Measurements from ENCODE around the gene KLF6.

Gene KLF6

DNA sequence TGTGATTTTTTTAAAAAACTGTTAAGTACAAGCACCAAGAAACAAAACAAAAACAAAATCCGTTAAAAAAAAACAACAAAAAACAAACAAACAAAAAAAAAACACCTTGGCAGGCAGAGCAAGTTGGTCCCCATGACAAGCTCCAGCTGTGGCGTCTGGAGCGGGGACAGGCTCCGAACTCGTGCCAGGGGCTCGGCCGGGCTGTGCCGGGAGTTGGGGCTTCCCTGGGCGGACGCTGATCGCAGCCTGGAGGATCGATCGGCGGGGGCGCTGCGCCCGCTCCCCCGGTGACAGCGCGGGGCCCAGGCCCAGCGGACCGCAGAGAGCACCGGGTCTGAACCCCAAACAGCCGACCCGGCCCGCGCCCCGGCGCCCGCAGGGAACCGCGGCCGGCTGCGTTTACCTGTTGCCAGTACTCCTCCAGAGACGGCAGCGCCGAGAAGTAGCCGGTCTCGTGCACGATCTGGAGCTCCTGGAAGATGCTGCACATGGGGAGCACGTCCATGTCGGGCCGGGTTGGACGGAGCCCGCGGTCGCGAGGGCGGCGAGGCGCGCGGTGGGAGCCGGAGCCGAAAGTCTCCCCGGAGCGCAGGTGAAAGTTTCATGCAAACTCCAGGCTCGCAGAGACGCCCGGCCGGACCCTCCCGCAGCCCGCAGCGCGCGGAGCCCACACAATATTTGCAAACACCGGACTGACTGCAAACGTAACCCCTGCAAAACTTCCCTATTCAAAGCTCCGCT lies at the start of gene KLF6:
TSS of gene KLF6 (minus strand) at position 700 of the 741 bp plus-strand sequence. CDS start at position 505, 195 bp downstream.
- DNase-seq = no peak

DNA sequence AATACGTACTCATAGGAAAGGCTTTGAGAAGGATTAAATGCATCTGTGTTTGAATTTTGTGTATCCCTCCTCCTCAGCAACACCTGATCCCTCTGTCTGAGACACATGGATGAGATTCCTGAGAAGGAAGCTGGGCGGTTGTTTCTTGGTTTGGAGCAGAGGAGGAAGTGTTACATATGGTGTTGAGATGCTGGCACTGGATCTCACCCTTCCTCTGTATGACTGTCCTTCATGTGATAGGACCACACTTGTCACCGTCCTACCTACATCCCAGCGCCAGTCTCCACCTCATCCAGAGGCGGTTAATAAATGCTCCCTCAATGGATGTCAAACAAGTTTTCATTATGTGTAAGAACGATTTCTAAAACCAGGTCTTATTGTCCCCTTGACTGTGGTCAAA lies 49.4 kb upstream of the KLF6 start:
- DNase-seq = no peak

DNA sequence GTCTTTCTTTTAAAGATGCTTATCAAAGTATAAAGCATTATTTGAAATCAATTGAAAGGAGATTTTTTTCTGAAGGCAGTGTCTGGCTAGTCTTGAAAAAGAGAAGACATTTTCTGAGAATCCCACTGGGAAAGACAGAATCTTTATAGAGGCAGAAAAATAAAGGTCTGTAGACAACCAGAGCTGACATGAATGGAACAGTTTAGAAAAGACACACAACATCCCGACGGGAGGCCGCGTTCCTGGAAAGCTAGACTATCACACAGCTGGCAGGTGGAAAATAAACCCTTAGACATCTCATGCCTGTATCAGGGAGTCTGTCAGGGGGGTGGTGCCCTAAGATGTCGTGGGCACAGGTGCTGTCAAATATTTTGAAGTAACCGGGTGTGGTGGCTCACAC lies 48.0 kb upstream of the KLF6 start:
- no peak for DNase-seq

DNA sequence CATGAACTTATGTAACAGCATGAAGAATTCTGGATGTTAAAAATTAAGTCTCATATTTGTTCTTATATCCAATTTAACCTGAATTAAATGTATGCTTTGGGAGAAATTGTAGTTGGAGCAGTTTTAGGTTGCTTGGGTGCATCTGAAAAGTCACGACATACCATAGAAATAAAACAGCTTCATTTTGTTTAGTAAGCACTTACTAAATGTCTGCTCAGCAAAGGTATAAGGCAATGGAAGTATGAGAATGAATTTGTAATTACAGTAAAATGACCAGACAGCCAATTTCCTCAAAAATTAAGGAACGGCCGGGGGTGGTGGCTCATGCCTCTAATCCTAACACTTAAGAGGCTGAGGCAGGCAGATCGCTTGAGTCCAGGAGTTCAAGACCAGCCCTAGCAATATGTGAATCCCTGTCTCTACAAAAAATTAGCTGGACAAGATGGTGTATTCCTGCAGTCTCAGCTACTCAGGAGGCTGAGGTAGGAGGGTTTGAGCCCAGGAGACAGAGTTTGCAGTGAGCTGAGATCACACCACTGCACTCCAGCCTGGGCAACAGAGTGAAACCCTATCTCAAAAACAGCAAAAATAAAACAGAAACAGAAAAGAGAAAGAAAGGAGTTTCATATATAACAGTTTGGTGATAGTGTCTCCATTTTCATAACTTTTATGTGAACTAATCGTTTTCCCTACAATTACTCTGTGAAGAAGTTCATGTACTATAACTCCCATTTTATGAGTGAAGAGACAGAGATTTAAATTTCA lies 47.2 kb upstream of the KLF6 start:
- no peak for DNase-seq

DNA sequence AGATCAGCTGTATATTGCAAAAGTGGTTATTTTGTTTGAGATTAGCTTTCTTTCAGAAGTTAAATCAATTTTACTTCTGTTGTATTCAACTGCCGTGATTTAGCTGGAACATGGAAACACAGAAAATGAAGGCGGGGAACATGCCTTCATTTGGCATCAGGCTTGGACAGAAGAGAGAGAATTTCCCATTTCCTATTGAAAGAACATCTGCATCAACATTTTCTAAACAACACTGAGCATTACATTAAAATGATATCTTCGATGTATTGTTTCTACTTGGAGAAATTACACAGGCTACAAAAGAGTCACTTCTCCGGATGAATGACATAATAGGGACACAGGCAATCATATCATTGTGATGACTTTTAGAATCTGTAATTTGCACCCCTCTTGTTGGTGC lies 46.6 kb upstream of the KLF6 start:
- no peak for DNase-seq

DNA sequence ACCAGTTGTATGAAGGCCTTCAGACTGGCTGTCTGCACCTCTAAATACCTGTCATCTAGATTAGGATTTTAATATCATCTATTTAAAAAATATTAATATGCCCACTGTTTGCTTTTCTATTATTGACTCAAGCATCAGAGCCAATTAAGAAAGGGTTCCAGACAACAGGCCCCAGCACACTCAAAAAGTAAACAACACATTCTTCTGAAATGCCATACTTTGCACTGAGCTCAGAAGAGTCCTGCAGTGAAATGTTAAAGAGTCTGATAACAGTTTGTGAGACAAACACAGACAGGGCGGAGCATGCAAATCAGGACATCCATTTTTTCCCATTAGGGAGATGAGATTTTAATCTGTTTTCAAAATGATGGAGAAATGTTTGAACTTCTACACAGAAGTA lies 45.9 kb upstream of the KLF6 start:
- no peak for DNase-seq

DNA sequence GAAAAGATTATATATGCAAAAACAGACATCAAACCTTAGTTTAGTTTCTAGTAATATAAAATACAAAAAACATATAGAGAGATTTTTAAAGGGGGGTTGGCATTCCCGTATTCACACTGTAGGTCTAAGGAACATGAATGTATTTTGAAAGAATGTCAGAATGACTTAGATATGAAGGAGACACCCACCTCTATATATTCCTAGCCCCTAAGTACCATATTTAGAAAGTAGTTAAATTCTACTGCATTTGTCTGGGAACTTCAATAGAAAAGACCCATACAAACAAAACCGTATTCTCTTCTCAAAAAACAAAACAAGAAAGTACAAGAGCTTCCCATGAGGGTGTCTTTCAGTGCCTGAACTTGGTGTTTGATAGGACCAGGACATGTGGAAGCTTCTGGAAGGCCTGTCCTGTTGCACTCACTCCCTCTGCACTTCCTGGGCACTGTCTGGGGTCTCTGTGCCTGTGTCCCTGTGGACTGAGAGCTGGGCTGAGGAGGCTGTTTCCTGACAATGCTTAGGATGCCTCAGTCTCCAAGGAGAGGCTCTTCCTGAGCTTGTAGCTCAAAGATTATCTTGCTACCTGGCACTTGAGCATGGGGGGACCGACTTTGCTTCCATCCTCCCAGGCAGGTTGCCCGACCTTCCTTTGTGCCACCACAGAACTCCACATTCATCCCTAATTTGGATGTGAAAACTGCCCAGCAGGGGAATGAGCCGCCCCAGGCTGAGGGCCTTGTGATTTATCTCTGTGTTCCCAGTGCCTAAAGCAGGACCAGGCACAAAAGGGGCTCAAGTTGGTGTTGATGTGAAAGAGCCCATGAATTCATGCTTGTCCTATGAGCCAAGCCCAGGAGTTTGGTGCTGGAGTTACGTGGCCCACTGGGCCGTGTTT lies 44.4 kb upstream of the KLF6 start:
- no peak for DNase-seq

DNA sequence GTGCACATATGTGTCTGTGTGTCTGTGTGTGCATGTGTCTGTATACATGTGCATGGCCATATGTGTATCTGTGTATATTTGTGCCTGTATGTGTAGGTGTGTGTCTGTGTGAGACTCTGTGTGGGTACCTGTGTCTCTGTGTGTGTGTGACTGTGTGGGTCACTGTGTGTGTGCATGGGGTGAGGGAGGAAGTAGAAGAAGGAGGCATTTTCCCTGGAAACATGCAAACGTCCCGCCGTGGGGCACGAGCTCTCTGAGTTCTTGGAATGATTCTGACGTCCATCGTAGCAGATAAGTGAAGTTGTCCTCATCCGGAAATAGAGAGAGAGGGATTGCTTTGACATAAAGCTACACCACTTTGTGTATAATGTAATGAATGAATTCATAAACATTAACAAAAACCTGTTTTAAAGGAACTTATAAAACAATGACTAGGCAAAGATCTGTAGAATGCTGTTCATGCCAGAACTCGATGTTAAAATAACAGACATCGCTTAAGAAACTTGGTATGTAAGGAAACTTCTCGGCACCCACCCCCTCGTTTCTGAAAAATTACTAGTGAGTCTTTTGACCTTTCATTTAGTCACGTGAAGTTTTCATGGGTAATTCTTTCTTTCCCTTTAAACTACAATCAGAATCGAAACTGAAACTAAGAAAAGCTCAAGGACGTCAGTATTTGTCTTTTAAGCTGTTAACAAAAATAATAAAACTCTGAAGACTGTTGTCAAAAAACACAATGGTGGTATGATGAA lies 43.6 kb upstream of the KLF6 start:
- no peak for DNase-seq

DNA sequence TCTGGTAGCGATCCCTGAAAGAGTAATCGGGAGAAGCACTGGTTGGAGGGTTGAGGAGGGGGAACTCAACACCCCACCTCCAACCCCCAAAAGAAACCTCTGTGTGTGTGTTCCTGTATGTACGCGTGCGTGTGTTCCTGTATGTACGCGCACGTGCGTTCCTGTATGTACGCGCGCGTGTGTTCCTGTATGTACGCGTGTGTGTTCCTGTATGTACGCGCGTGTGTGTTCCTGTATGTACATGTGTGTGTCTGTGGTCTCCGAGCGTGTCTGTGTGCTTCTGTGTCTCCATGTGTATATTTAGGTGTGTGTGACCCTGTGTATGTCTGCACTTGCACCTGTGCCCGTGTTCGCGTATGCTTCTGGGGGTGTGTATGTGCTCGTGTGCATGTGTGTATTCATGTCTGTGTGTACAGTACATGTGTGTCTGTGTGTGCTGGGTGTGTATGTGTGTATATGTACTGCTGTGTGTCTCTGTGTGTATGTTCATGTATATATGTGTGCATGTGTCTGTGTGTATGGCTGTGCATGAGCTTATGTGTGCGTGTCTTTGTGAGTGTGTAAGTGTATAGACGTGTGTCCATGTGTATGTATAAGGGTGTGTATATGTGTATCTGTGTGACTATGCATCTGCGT lies 42.9 kb upstream of the KLF6 start:
- no peak for DNase-seq

DNA sequence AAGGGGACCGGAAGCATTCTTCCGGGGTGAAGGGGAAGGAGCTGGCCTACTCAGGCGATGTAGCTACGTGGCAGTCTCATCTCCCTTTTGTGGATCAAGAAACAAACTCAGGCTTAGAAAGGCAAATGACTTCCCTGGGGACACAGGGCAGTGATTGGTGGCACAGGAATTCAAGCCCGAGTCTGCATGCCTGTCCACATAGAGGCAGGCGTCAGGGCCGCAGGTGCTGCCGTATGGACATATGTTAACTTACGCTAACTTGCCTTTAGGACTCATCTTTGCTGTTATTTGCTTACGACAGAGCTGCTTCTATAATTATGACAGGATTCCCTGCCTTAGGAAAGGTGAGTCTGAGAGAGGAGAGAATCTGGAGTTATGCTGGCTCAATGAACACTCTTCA lies 42.3 kb upstream of the KLF6 start:
- no peak for DNase-seq

DNA sequence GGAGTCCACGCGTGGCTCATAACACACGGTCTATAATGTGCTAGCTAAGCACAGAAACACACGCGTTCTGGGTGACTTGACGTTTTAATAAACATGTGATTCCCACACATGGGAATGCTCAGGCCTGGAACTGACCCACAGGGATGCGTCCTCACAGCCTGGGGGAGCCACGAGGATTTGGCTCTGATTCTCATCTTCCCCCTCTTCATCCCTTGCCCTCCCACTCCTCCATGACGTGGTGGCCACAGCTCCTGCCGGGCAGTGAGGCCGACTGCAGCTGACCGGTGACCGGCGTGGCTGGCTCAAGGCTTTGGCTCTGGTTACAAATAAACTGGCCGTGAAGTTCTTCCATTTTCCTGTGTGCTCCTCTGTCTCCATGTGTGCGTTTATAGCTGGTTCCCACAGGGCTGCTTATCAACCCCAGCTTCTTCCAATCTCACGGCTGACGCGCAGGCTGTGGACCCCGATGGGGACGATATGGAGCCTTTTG lies 40.9 kb upstream of the KLF6 start:
- DNase-seq = no peak

DNA sequence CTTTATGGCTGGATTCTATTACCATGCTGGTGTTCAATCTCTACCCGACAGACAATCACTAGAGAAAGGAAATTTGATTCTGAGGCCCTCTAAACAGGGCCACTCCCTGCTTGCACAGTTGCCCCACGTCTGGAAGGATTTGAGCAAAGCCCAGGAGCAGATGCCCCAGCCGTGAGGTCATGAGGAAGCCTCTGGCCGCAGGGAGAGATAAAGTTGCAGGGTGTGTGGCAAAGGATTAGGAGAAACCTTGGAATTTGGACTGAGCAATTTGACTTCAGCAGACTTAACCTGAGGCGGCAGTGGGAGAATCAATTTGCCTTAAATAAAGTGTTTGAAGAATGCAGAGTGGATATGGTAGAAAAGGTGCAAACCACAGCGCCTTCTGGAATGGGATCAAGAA lies 40.2 kb upstream of the KLF6 start:
- no peak for DNase-seq

DNA sequence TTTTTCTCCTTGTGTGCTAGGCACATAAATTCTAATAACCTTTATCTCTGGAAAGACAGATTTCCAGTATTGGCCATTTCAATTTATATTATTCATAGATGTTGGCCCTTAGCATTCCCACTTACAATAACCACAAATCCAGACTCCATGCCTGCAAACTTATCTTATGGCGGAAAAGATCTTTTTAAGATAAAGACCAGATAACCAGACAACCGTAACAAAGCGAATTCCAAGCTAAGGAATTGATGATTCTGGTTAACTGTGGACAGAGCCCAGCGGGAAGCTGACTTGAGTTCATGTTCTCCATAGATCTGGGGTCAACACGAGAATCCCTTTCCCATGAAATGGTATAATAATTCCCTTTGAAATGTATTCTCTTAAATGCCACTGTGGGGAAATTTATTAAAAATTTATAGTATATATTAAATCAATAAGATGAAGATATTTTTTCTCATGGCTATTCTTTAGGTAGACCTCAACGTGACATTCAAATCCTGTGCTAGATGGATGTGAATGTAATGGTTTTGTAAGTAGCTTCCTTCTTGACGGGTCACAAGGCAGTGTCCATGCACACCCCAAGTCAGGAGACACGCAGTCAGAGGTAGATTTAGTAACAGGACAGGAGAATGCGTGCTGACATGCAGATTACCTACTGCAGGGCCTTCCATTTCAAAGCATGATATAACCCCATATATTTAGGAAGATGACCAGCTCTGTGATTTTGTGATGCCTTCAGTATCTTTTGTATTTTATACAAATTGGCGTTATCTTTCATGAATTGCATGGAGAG lies 37.7 kb upstream of the KLF6 start:
- DNase-seq = no peak

DNA sequence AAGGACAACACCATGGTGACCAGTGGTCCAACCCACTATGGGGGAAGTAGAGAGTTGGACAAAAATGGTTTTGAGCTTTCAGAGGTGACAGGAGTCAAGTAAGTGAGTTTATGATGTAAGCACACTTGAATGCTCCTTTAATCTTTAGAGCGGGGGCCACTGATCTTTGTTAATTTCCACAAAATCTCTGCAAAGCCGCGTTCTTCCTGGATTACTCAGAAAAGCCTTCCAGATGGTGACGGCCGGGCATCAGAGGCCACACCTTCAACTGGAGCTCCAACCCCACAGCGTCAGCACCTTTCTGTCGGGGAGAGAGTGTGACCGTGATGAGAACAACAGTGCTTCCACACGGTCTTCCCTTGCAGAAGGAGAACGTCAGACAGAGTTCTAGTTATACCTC lies 35.2 kb upstream of the KLF6 start:
- DNase-seq = no peak

DNA sequence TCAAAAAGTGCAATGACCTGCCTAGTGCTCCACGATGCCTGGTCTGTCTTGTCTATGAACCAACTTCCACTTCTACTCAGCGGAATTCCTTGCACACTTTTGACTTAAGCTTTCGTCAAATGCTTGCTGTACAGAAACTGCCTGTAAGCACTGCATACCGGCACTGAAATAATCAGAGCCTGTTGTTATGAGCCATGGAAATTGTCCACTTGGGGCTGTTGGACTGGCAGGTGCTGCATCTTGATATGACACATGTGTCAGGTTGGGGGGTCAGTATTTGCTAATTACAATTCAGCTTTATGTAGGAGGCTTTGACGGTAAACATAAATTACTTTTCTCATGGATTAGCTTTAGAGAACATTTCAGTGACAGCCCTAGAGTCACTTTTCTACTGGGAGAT lies 32.0 kb upstream of the KLF6 start:
- DNase-seq = no peak

DNA sequence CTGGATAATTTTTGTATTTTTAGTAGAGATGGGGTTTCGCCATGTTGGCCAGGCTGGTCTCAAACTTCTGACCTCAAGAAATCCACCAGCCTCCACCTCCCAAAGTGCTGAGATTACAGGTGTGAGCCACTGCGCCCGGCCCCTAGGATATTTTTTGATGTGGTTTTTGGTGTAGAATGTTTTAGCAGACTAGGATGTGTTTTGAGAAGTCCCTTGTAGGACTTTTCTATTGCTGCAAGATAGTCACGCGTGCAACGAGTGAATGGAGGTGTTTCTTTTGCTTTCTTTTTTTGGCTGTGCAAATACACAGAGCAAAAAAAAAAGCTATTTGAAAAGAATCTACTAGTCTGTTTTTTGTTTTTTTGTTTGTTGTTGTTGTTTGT lies 29.8 kb upstream of the KLF6 start:
- DNase-seq = no peak

DNA sequence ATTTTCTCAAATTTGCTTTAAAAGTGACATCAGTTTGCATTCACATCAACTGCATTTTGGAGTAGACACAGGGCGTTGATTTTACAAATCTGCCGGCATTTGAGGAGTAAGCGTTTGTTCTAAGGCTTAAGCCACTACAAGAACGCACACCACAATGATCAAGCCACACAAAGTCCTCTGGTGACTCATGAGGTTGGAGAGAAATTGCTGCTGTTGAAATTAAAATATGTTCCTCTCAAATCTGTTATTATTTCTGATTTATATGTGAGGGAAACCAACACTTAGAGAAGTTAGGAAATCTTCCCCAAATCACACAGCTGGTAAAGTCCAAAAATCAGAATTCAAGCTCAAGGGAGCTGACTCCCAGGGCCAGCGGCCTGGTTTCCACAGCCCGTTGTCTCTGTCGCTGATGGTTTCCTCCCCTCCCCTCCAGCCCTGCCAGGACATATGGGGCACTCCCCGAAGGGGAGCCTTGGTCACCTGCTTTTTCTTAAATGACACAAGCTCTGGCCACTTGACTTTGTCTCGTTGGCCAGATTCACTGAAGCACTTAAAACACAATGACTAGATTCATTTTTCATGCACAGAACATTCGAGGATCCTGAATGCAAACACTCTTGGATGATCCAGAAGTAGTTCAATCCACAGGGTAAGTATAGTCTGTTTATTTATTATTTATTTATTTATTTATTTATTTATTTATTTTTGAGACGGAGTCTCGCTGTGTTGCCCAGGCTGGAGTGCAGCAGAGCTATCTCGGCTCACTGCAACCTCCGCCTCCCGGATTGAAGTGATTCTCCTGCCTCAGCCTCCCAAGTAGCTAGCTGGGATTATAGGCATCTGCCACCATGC lies 29.2 kb upstream of the KLF6 start:
- no peak for DNase-seq

DNA sequence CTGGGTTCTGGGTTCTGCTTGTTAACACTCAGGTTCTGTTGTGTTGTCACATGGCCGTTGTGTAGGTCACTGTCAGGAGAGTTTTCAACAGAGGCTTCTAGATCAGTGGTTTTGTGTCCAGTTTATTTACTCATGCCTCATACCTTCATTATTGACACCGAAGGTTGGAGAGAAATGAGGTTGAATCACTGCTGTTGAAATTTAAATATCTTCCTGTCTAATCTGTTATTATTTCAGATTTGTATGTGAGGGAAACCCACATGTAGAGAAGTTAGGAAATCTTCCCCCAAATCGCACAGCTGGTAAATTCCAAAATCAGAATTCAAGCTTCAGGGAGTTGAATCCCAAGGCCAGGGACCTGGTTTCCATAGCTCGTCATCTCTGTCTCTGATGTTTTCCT lies 28.3 kb upstream of the KLF6 start:
- DNase-seq = no peak

DNA sequence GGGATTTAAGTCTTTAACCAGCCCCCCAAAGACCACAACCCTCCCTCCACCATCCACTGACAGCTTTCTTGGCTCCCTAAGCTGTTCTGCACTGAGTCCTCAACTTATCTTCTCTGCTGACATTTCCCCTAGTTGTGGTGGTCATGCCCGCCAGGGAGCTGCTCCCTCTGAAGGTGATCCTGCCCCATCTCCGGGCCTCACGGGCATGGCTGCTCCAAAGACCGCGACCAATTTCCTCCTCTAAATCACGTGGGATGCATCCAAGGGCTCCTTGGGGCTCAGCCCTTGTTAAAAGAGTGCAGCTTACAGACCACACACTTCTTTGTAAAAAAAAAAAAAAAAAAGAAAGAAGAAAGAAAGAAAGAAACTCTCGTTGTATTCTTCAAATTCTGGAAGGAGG lies 27.1 kb upstream of the KLF6 start:
- no peak for DNase-seq

DNA sequence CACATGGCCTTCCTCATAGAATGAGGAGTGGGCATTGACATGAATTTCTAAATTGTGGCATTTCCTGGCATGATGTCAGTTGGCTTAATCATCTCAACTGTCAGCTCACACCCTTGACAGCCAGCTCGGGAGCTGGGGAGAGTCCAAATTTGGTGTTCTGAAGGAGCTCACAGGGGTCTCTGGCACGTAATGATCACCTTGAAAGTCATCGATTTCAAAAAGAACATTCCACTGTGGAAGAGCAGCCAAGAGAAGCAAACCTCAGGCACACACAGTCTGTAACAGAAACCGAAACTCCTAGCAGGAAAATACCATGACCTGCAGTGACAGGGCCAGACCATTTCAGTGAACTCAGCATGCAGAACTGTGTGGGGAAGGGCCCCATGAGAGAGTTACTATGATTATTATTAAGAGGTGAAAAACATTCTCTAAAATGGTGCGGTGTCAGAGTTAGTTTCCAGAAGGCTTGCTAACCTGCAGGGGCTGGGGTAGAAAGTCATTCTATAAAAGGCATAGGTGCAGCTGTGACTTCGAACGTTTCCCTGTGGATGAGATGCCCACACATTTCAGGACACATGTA lies 26.4 kb upstream of the KLF6 start:
- no peak for DNase-seq

Measured in DMS79 (cell line).